Prostate gland (tissue), 2 donors: ENCODE data around the gene CEACAM6. TPM values are rescaled to one million over a fixed set of nuclear protein-coding genes. Genes with fewer than 3 reads are reported as not detected.
"Not testable (repeated sequence)": the region's sequence is repeated elsewhere in the genome, so short reads cannot be mapped to it uniquely, and the experiment has no call there.

Experiments used
- DNase-seq: peaks from one replicate; pipeline ENCODE4 v3.0.0-alpha.2; 2019; ENCODE audit warnings: low spot score
- H3K27ac ChIP-seq, 2 donors: fragments of 200-600 bp; sonication (generic); 2 replicates each; pipeline ENCODE4 v1.5.1; 2017 to 2019
- H3K27me3 ChIP-seq: fragments of 200-600 bp; sonication (generic); replicated peaks from 2 replicates; pipeline ENCODE4 v1.5.1; 2019; ENCODE audit not compliant: insufficient read depth
- H3K36me3 ChIP-seq, 2 donors: fragments of 200-600 bp; sonication (generic); 1 replicate in 1 of 2; 2 replicates in 1 of 2; pipeline versions ENCODE4 v1.5.1 to v1.8.1; 2017 to 2019
- H3K4me1 ChIP-seq: fragments of 200-600 bp; sonication (generic); replicated peaks from 2 replicates; pipeline ENCODE4 v1.5.1; 2019
- H3K4me3 ChIP-seq, 2 donors: fragments of 200-600 bp; sonication (generic); 2 replicates each; pipeline ENCODE4 v1.5.1; 2017 to 2019
- H3K9me3 ChIP-seq: fragments of 200-600 bp; sonication (generic); 2 replicates; pipeline ENCODE4 v1.5.1; 2017
- CTCF ChIP-seq, 4 experiments: fragments of 200-600 bp in 2 of 4; fragments of 450-650 bp in 2 of 4; sonication (generic) in 2 of 4; IDR thresholded peaks; 1 replicate in 3 of 4; 2 replicates in 1 of 4; pipeline ENCODE4 v1.5.1; 2016 to 2019; ENCODE audit warnings: antibody characterized with exemption in 4 of 4, mild to moderate bottlenecking in 2 of 4, moderate library complexity in 2 of 4
- POLR2A ChIP-seq: fragments of 450-650 bp; IDR thresholded peaks from one replicate; pipeline ENCODE4 v1.6.1; 2016; ENCODE audit warnings: antibody characterized with exemption, mild to moderate bottlenecking
- POLR2AphosphoS5 ChIP-seq: sonication (generic); formaldehyde crosslinking; IDR thresholded peaks from one replicate; pipeline ENCODE4 v1.6.1; 2017; ENCODE audit warnings: antibody characterized with exemption
- WGBS: methylation state at CpG from one replicate; pipeline ENCODE4 v1.1.5; 2018; 5-methylcytosine and 5-hydroxymethylcytosine counted together
- intact Hi-C: fragments of 100-400 bp; cut with DNase I; formaldehyde crosslinking; loops from one replicate; pipeline ENCODE4 v1.14.2; 2022
- total RNA-seq, 2 donors: library from RNA; depleted of rRNA; stranded (reverse); fragments of >200 nt; gene quantifications; one replicate each; pipeline ENCODE4 v1.1.0, GENCODE V29; 2016

The CEACAM6 gene
- total RNA-seq, 2 donors from 2014 or later = 2.5 to 6.3 TPM

GRCh38 chr19:41758846-41759245 lies 3.5 kb downstream of the CEACAM6 start:
- no peaks in the 10 kb centered on the region for H3K27me3 ChIP-seq

DNA sequence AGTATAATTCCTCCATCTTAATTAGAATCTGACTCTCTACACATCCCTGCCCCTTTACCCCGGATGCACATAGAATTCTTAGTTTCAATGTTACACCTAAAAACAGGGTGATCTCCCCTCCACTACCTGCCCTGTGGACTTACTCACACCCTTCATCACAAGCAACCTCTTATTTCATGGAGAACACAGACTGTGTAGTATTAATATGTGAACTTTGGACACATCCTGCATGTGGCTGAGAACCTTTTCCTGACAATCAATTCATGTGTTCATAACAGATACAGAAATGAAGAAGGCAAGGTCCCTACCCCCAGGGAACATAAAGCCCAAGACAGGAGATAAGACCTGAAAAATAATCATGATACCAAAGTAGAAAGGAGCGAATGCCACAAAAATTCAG lies 11.8 kb downstream of the CEACAM6 start:
- H3K27ac ChIP-seq = no peak overlapping the region
- no peaks in the 10 kb centered on the region for H3K36me3 ChIP-seq
- intact Hi-C loops = no loop called here
- no peaks in the 10 kb centered on the region for H3K4me1 ChIP-seq
- no peaks in the 10 kb centered on the region for H3K9me3 ChIP-seq
- peaks cover 2% of the 10 kb centered on the region for H3K27me3 ChIP-seq
- no peak for TF ChIP-seq POLR2A
- no peak for TF ChIP-seq POLR2AphosphoS5
- no peak for TF ChIP-seq CTCF (IDR thresholded peaks at IDR 0.05)
- H3K4me3 ChIP-seq = no peak overlapping the region
- no peak for DNase-seq
- 93% methylated on average over 2 of the region's 2 CpGs for WGBS

More at GRCh38 chr19:41758846-41759245, 3.5 kb downstream of the CEACAM6 start:
- TF ChIP-seq CTCF (IDR thresholded peaks at IDR 0.05) (no peak), POLR2AphosphoS5 (no peak), POLR2A (no peak)
- H3K4me1 ChIP-seq = no peaks in the 10 kb centered on the region
- H3K4me3 ChIP-seq = no peak overlapping the region
- H3K27ac ChIP-seq = no peak overlapping the region
- no peaks in the 10 kb centered on the region for H3K9me3 ChIP-seq
- intact Hi-C loops = no loop called here
- no peak for DNase-seq
- WGBS = 76% methylated on average over 9 of the region's 9 CpGs
- no peaks in the 10 kb centered on the region for H3K36me3 ChIP-seq

- not testable (repeated sequence) for H3K4me3 ChIP-seq
Observed at GRCh38 chr19:41768105-41768504, 12.8 kb downstream of the CEACAM6 start.

DNA sequence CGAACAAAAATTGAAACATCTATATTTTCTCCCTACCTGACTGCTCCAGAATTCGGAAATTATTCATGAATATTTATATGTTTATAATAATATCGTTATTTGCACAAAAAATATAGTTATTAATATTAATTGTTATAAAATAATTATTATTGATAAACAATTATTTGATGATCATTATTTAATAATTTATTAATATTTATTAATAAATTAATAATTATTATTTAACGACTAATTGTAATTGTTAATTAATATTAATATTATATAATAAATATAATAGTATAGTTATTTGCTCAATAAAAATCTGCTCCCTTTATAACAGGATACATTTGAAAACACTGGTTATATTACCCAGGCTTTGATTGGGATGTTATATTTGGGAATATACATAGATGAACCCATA lies 14.3 kb downstream of the CEACAM6 start:
- Histone ChIP-seq H3K27me3 (peaks cover 2% of the 10 kb centered on the region), H3K4me1 (no peaks in the 10 kb centered on the region), H3K36me3 (no peaks in the 10 kb centered on the region), H3K27ac (no peak overlapping the region), H3K9me3 (no peaks in the 10 kb centered on the region), H3K4me3 (no peak overlapping the region)
- TF ChIP-seq CTCF (IDR thresholded peaks at IDR 0.05) (no peak), POLR2A (no peak), POLR2AphosphoS5 (no peak)
- intact Hi-C loops = no loop called here
- DNase-seq = no peak
- WGBS = 95% methylated on average over 4 of the region's 4 CpGs

More at GRCh38 chr19:41768105-41768504, 12.8 kb downstream of the CEACAM6 start:
- DNase-seq, H3K4me1 ChIP-seq, H3K27ac ChIP-seq, H3K27me3 ChIP-seq, H3K9me3 ChIP-seq, H3K36me3 ChIP-seq, intact Hi-C loops: not testable (repeated sequence)
- WGBS = 77% methylated on average over 5 of the region's 5 CpGs

- no peaks in the 10 kb centered on the region for H3K9me3 ChIP-seq
- H3K36me3 ChIP-seq = no peaks in the 10 kb centered on the region
- H3K4me3 ChIP-seq = no peak overlapping the region
- no peak for DNase-seq
- no peak overlapping the region for H3K27ac ChIP-seq
- TF ChIP-seq POLR2AphosphoS5 (no peak), CTCF (IDR thresholded peaks at IDR 0.05) (no peak), POLR2A (no peak)
- intact Hi-C loops = no loop called here
- H3K27me3 ChIP-seq = no peaks in the 10 kb centered on the region
- 94% methylated on average over 2 of the region's 2 CpGs for WGBS
- H3K4me1 ChIP-seq = no peaks in the 10 kb centered on the region
Observed at GRCh38 chr19:41771410-41771809, 16.1 kb downstream of the CEACAM6 start.
